CD4-positive, alpha-beta T cell treated with Interleukin-4 for 1 hour (primary cell): ENCODE data around the gene CDIPT.
A peak's percentile ranks its signal among the peaks of the same experiment; 100 is the strongest.
"Not testable (repeated sequence)": the region's sequence is repeated elsewhere in the genome, so short reads cannot be mapped to it uniquely, and the experiment has no call there.

Source experiments
- DNase-seq, 2 donors: peaks; one replicate each; pipeline ENCODE4 v3.0.0-alpha.2; 2020 to 2022

CDIPT gene, protein sequence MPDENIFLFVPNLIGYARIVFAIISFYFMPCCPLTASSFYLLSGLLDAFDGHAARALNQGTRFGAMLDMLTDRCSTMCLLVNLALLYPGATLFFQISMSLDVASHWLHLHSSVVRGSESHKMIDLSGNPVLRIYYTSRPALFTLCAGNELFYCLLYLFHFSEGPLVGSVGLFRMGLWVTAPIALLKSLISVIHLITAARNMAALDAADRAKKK

DNA sequence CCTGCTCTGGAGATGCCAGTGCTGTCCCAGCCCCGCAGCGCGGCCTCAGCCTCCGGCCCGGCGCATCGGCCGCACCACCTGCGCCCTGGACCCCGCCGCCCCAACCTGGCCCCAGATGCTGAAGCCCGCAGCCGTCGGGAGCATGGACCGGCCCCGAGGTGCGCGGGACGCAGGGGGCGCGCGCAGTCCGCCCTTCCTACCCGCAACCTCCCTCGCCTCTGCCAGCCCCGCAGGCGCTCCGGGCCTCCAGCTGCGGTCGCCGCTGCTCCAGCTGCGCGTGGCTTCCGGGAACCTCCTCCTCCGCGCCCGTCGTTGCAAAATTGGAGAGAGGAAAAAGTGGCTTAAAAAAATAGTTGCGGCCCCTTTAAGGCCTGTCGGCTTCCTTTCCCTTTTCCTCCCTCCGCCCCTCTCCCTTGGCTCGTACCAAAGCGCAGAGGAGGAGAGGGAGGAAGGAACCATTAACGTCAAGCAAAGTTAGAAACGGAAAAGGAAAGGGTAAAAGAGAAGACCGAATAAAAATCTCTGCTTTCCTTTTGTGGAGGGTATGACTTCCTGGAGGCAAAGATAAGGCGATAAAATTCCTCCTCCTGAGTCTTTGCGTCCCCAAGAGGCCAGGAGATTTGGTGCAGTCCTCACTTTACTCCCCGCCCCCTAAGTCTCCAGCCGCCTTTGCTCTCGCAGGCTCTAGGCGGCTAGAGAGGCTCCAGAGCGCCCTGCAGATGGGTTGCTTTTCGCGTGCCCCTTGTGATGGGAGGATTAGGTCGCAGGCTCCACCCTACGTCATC lies at the start of gene CDIPT:
Gene CDIPT, minus strand, starts transcription at position 343 of the 785 bp plus-strand sequence. CDS start 369 bp downstream, outside the sequence.
- DNase-seq: peak; percentile 96

GRCh38 chr16:29912087-29912486 lies 49.1 kb upstream of the CDIPT start:
- DNase-seq: no peak

- no peak for DNase-seq
Observed at GRCh38 chr16:29911676-29912010, 48.6 kb upstream of the CDIPT start.

- no peak for DNase-seq
Observed at GRCh38 chr16:29910819-29911675, 48.0 kb upstream of the CDIPT start.

DNA sequence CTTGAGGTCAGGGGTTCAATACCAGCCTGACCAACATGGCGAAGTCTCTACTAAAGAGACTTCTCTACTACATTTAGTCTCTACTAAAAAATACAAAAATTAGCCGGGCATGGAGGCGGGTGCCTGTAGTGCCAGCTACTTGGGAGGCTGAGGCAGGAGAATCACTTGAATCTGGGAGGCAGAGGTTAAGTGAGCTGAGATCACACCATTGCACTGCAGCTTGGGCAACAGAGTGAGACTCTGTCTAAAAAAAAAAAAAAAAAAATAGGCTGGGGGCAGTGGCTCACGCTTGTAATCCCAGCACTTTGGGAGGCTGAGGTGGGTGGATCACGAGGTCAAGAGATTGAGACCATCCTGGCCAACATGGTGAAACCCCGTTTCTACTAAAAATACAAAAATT lies 46.8 kb upstream of the CDIPT start:
- not testable (repeated sequence) for DNase-seq

DNA sequence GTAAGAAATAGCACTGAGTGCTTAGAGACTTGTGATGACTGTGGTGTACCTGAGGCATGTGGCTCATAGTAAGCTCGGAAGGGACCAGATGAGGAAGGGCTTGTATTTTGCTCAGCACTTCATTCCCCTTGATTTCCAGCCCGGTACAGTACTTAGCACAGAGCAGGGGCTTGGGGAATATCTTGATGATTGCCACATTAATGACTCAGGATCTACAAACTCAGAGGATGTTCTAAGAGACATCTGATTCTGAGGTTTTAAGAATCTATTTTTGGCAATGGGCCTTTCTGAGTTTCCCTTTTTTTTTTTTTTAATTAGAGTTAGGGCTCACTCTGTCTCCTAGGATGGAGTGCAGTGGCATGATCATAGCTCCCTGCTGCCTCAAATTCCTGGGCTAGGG lies 46.4 kb upstream of the CDIPT start:
- DNase-seq: no peak

- no peak for DNase-seq
Observed at GRCh38 chr16:29908719-29909220, 45.7 kb upstream of the CDIPT start.

DNA sequence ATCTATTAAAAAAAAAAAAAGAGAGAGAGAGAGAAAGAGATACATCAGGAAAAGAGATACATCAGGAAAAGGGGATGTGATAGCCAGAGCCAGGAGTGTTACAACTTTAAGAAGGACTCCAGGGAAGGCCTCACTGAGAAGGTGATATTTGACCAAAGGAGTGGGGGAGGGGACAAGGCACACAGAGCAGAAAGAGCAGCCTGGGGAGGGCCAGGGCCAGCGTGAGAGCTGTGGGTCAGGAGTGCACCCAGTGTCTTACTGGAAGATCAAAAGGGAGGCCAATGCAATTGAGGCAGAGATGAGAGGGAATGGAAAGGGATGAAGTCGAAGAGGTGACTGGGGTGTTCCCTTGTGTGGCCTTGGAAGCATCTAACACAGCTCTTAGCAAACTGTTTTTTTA lies 44.9 kb upstream of the CDIPT start:
- DNase-seq: no peak

DNA sequence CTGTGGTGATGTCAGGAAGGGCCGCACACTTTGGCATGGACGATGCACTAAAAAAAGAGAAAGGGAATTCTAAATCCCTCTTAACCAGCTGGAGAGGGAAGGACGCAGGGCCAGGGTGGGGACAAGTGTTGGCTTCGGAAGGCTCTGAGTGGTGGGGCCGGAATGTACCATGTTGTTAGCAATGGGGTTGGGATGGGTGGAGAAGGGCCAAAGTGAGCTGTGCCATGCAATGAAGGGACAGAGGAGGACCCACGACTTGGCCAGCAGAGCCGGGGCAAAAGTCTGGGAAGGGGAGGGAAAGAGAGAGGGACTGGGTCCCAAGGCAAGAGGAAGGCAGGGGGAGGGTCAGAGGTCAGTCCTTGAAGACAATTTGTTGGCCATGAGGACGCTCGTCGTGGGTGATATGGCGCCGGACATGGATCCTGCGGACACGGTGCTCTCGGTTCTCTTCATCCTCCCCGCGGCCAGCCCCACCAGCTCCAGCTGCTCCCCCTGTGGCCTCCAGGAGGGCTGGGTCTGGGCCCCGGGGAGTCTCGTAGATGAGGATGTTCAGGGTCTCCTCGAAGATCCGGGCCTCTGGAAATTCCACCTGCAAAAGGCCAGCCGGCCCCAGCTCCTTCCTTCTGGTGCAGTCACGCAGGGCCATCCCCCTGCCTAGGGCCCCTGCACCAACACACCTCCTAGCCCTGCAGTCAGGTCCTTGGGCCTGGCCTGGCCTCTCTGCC lies 43.7 kb upstream of the CDIPT start:
- no peak for DNase-seq

GRCh38 chr16:29905668-29906067 lies 42.6 kb upstream of the CDIPT start:
- no peak for DNase-seq

GRCh38 chr16:29904947-29905346 lies 41.9 kb upstream of the CDIPT start:
- DNase-seq: no peak

- DNase-seq: no peak
Observed at GRCh38 chr16:29903590-29903989, 40.6 kb upstream of the CDIPT start.

DNA sequence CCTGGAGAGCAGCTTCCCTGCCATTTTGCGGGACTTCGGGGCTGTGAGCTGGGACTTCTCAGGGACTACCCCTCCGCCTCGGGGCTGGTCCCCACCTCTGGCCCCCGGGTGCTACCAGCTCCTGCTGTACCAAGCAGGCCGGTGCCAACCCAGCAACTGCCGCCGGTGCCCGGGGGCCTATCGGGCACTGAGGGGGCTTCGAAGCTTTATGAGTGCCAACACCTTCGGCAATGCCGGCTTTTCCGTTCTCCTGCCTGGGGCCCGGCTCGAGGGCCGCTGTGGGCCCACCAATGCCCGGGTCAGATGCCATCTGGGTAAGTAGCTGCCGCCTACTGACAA lies 38.5 kb upstream of the CDIPT start:
- no peak for DNase-seq

GRCh38 chr16:29900888-29901606 lies 38.0 kb upstream of the CDIPT start:
- no peak for DNase-seq

- DNase-seq: peak; percentile 57 to 79
Observed at GRCh38 chr16:29900102-29900887, 37.3 kb upstream of the CDIPT start, which contains the start of gene ASPHD1. ASPHD1 (plus strand) TSS chr16:29900488; CDS start chr16:29900972, 484 bp downstream.

DNA sequence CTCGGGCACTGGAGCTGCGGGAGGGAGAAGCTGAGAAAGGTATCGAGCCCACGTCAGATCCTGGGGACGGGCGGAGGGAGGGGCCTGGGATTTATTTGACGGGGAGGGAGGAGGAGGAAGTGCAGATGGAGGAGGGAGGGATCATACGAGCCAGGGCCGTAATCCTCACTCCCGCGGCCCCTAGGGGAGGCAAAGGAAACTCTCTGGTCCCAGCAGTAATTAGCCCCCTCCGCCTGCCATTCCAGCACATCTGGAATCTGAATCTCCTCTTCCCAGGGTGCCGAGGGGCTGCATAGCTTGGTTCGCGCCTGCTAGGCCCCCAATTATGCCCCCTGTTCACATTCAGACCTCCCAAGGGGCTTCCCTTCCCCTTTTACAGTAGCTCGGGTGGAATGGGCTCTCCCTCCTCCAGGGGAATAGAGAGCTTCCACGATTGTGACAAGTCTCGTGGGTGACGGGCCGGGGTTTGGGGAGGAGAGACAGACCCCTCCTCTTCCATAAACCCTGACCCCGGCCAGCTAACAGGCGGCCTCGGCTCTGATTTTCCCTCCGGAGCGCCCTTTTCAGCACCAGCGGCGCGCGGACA lies 36.6 kb upstream of the CDIPT start, which contains the start of gene SEZ6L2:
Gene SEZ6L2, minus strand, starts transcription at position 35 of the 586 bp plus-strand sequence. CDS start 531 bp downstream, outside the sequence.
- DNase-seq: no peak

DNA sequence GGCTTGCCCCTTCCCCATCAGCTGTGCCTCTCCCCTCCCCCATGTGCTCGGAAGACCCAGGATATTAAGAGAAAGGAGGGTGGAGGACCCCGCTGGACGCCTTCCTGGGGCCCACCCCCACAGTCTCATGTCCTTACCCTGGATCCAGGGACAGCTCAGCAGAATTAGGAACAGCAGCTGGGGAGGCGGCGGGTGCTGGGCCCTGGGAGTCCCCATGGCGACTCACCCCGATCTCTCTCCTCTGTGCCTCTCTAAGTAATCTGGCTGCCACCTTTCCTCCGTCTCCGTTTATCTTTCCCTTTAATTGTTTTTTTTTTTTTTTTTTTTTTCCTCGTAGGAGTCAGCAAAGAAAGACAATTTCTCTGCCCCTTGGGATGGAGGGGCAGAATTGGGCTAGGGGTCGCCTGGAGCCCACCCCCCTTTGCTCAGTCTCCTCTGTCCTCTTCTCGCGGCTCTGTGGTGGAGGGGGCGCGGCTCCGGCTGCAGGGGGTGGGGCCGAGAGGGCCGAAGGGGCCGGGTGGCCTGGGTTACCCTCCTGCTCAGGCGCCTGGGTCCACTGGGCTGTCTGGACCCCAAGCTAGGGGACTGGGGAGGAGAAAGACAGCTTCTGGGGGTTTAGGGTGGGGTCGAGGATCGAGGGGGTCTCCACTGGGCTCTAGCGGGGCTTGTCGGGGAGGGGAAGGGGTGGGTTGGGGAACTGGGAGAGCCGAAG lies 35.9 kb upstream of the CDIPT start:
- DNase-seq: no peak

DNA sequence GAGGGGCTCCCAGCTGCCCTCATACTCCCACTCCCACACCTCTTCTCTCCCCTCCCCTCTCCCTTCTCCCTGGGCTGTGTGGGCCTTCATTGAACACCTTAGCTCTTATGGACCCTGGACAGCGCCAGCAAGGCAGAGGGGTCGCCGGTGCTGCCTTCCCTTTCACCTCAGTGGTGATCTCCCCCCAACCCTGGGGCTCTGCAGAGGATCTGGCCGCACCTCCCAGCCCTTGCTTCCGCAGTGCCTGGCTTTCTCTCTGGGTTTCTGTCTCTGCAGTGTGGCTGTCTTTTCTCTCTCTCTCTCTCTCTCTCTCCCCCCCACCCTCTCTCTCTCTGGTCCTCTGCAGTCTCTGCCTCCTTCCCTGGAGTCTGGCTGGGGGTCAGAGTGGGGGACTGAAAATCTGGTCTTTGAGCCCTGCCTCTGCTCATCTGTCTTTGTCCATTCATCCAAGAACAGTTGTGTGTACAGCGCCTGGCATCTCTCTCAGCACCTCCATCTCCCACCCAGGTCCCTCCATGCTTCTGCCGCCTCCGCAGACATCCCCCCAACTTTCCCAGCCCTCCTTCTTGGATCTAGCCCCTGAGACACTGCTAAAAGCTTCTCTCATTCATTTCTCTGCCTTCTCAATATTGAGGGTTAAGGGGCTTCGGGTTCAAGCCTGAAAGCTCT lies 35.2 kb upstream of the CDIPT start:
- no peak for DNase-seq

GRCh38 chr16:29897333-29897732 lies 34.3 kb upstream of the CDIPT start:
- no peak for DNase-seq
